HL-60/S4 treated with phorbol 12-myristate 13-acetate at 8.2 ng/mL for 4 days and 3 days (cell line): Measurements from ENCODE around the gene HINT3.
"Not testable (repeated sequence)": the region's sequence is repeated elsewhere in the genome, so short reads cannot be mapped to it uniquely, and the experiment has no call there.

Source experiments
- in situ Hi-C: fragments of 300-500 bp; cut with MboI; formaldehyde crosslinking; loops from 2 replicates; pipeline ENCODE4 v1.15.0; 2022; ENCODE audit warnings: low sequenced_read_pairs

HINT3 gene

GRCh38 chr6:125994670-125995488 lies 38.3 kb downstream of the HINT3 start:
- in situ Hi-C loops = no loop called here

- in situ Hi-C loops = no loop called here
Measured at GRCh38 chr6:125995972-125996580, 39.5 kb downstream of the HINT3 start.

GRCh38 chr6:126002755-126003679 lies 46.4 kb downstream of the HINT3 start:
- in situ Hi-C loops = no loop called here

GRCh38 chr6:126007800-126008199 lies 51.2 kb downstream of the HINT3 start:
- in situ Hi-C loops = no loop called here

- in situ Hi-C loops = no loop called here
Measured at GRCh38 chr6:126010040-126010439, 53.5 kb downstream of the HINT3 start.

GRCh38 chr6:126015863-126016262 lies 59.3 kb downstream of the HINT3 start:
- in situ Hi-C loops = no loop called here

- in situ Hi-C loops = no loop called here
Measured at GRCh38 chr6:126016591-126016990, 60.0 kb downstream of the HINT3 start.

GRCh38 chr6:126017668-126018067 lies 61.1 kb downstream of the HINT3 start:
- in situ Hi-C loops = no loop called here

GRCh38 chr6:126020305-126021050 lies 63.9 kb downstream of the HINT3 start:
- in situ Hi-C loops = no loop called here

- in situ Hi-C loops = not testable (repeated sequence)
Measured at GRCh38 chr6:126023474-126023873, 66.9 kb downstream of the HINT3 start.

GRCh38 chr6:126026001-126026400 lies 69.4 kb downstream of the HINT3 start:
- in situ Hi-C loops = no loop called here

GRCh38 chr6:126027601-126028000 lies 71.0 kb downstream of the HINT3 start:
- in situ Hi-C loops = no loop called here
